GM12874 (cell line): Measurements from ENCODE around the gene GNB1.

Source experiments
- TF ChIP-seq, protein P1 (sequence below): IDR thresholded peaks from 2 replicates; pipeline ENCODE4 v1.5.1; 2011; ENCODE audit warnings: low read depth, mild to moderate bottlenecking, control low read depth, low read length, moderate library complexity; ENCODE audit not compliant: insufficient read depth

Gene GNB1

DNA sequence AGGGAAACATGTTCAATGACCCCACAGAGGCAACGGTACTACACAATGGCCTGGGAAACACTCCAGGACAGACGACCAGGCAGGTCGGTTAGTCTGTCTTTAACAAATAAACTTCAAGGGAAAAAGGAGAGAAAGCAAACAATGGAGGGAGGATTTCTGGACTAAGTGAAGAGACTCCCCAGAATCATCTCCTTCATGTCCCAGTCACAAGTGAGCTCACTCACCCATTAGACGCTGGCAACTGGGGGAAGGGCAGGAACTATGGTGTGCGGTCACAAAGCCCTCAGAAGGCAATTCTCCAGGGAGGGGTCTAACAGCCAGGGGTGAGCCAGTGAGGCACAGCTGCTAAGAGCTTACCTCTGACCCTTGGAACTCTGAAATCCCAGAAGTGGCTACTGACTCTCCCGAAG, 57.0 kb downstream of the GNB1 start:
- TF ChIP-seq, protein P1, sequence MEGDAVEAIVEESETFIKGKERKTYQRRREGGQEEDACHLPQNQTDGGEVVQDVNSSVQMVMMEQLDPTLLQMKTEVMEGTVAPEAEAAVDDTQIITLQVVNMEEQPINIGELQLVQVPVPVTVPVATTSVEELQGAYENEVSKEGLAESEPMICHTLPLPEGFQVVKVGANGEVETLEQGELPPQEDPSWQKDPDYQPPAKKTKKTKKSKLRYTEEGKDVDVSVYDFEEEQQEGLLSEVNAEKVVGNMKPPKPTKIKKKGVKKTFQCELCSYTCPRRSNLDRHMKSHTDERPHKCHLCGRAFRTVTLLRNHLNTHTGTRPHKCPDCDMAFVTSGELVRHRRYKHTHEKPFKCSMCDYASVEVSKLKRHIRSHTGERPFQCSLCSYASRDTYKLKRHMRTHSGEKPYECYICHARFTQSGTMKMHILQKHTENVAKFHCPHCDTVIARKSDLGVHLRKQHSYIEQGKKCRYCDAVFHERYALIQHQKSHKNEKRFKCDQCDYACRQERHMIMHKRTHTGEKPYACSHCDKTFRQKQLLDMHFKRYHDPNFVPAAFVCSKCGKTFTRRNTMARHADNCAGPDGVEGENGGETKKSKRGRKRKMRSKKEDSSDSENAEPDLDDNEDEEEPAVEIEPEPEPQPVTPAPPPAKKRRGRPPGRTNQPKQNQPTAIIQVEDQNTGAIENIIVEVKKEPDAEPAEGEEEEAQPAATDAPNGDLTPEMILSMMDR: no peak

DNA sequence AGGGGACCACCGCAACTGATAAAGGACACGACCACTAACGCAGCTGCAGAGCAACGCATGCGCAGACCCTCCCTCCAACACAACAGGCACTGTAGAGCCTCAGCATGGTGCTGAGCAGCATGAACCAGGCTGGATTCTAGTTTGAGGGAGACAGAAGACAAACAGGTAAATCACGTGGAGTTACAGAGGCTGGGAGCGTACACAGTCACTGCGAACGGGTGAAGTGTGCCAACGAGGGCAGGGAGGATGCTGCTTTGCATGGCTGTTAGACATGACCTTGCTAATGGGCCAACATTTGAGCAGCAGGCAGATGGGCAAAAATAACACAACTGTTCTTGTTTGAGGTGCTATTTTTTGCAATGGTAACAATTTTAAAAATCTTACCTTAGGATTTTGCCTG, 57.4 kb downstream of the GNB1 start:
- TF ChIP-seq, protein P1: no peak

DNA sequence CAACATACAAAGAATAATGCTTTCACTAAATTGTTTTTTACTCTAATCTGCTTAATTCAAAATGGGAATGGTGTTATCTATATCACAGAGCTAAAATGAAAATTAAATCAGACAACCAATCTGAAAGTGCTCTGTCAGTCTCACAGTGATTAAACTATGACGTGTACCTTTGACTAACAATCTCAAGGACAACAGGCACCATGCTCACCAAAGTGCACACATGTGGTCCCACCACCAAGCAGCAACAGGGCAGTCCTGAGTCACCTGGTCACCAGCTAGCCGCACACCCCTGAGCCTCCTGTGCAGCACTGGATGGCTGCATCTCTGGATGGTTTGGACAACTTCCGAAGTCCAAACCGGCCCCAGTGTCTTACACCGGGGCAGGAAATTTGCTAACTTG, 58.1 kb downstream of the GNB1 start:
- TF ChIP-seq, protein P1: no peak

DNA sequence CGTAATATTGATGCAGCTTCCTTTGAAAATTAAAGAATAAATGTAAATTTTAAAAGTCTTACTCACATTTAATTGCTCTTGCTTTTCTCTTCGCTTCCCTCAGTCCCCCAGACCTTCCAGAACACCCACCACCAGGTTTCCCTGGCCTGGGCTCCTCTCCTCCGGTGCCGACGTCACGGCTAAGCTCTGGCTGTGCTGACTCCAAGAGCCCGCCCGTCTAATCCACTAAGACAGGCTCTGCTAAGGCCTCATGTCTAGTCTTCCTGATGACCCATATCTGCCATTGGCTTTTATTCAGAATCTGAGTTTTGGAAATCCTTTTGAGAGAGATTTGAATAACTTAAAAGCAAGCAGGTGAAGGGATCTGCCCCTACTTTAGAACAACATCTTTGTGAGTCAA, 58.7 kb downstream of the GNB1 start:
- TF ChIP-seq, protein P1: no peak

DNA sequence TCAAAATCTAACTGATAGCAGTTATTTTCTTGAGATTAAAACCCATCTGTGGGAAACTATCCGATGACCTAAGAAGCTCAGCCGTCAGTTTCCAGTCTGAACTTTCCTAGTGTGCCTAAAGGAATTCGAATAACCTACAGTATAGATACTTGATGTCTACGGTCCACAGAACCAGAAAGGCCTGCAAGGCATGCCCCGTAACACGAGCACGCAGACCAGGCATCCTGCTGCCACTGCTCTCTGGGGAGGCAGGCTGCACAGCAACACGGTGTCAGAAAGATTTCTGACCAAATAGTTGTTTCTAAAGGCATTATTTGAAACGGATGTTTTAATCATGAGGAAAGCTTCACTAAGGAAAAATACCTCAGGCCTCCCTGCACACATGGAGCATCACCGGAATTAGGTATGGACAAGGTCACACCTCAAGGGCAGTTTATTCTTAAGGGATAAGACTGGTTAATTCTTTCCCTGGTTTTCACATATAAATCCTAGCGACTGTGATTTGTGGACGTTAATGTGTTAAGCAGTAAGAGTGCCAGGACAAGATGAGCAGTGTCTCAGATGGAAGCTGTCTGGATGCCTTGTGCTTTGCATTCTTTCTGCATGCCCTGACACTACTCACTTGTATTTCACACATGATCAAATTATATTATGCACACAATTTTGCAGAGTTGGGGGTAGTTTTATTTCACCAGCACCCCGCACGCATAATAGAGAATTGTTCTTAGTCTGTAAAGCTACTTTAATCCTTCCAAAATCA, 63.6 kb downstream of the GNB1 start:
- TF ChIP-seq, protein P1: no peak

DNA sequence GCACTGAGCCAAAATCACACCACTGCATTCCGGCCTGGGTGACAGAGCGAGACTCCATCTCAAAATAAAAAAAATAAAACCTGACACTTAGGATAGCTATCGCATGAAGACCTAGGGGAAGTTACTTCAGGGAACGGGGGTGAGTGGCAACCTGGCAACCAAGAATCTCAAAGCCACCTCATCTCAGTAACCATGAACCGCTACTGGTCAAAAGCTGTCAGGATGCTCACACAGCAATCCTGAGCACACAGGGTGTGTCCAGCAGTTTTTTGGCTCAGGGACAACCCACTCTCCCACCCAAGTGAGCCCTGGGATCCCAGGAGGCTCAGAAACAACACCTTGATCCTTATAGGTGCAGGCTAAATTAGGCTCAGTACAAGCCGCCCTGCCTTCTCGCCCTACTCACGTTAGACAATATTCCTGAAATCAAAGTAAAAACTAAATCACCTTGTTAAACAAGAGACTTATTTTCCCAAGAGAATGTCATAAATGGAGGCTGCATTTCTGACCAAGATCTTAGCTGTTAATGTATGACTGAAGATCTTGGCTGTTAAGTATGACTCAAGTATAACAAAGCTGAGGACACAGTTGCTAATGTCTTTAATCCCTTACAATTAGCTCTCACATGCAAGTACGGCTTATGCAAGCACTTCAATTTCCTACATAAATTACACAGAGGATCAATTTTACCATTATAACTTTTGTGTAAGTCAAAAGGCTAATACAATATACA, 64.4 kb downstream of the GNB1 start:
- TF ChIP-seq, protein P1: no peak

DNA sequence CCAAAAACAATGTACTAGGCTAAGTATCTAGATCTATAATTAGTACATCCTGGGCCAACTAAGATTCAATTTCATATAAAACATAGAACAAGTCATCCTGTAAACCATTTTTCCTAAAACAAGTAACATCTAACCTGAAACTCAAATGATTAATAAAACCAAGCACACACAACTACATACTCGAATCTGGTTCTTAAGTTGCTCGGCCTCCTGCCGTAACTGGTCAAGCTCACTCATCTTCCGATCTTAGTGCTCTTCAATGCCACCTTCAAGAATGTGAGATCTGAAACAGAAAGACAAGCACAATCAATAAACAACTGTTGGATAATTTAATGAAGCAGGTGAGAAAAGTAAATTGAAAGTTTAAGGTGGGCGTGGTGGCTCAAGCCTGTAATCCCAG, 65.7 kb downstream of the GNB1 start:
- TF ChIP-seq, protein P1: no peak
